Fibroblast of skin of right biceps (primary cell): ENCODE results near the gene AIFM3.
A peak's percentile ranks its signal among the peaks of the same experiment; 100 is the strongest.
"Not testable (repeated sequence)": the region's sequence is repeated elsewhere in the genome, so short reads cannot be mapped to it uniquely, and the experiment has no call there.

ENCODE experiments used
- DNase-seq: peaks from one replicate; pipeline ENCODE4 v3.0.0-alpha.2; 2013

Gene AIFM3

DNA sequence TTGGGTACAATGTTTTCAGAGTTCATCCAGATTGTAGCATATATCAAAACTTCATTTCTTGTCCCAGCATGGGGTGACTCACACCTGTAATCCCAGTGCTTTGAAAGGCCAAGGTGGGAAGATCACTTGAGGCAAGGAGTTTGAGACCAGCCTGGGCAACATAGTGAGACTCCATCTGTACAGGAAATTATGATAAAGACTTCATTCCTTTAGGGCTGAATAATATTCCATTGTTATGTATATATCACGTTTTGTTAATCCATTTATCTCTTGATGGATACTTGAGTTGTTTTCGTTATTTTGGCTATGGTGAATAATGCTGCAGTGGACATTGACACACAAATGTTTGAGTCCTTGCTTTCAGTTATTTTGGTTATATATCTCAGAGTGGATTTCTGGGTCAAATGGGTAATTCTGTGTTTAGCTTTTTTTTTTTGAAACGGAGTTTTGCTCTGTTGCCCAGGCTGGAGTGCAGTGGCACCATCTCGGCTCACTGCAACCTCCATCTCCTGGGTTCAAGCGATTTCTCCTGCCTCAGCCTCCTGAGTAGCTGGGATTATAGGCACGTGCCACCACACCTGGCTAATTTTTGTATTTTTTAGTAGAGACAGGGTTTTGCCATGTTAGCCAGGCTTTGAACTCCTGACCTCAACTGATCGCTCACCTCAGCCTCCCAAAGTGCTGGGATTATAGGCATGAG, 24.7 kb upstream of the AIFM3 start:
- DNase-seq, result not testable (repeated sequence)

- DNase-seq, result no peak
Observed at GRCh38 chr22:20943104-20943933, 23.7 kb upstream of the AIFM3 start.

DNA sequence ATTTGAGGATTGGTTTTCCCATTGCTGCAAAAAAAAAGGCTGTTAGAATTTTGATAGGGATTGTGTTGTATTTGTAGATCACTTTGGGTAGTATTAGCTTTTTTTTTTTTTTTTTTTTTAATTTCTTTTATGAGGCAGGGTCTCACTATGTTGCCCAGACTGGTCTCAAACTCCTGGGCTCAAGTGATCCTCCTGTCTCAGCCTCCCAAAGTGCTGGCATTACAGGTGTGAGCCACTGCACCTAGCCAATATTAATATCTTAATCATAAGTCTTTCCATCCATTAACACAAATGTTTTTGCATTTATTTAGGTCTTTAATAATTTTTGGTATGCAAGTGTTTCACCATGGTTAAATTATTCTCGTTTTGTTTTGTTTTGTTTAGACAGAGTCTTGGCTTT, 23.0 kb upstream of the AIFM3 start:
- no peak for DNase-seq

DNA sequence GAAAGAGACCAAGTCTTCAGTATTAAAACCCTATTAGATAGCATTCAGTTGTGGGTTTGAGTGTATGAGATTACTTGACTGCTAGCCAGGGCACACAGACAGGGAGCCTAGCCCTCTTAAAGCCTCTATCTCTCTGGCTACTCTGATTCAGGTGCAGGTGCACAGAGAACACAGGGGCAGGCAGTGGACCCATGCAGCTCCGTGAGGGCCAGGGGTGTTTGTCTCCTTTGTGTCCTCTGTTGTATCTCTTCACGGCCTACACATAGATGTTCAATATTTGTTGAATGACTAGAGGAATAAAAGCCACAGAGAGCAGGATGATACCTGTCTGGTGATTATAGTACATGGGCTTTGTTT, 21.5 kb upstream of the AIFM3 start:
- no peak for DNase-seq

- DNase-seq, result no peak
Observed at GRCh38 chr22:20946080-20946986, 20.7 kb upstream of the AIFM3 start.

- DNase-seq, result no peak
Observed at GRCh38 chr22:20946991-20947390, 20.1 kb upstream of the AIFM3 start.

DNA sequence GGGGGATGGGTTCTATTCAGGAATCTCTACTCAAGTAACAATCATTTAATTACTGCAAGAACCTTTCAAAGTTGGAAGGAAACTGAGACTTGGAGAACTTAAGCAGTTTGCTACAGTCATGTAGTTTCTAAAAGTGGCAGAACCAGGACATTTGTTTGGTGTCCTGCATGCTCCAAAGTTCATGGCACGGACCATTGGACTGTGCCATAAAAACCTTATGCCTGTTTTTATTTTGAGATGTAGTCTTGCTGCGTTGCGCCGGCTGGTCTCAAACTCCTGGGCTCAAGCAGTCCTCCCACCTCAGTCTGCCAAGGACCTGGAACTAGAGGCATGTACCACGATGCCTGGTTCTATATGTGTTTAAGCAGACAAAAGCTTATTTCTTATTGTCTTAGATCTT, 18.6 kb upstream of the AIFM3 start:
- no peak for DNase-seq

DNA sequence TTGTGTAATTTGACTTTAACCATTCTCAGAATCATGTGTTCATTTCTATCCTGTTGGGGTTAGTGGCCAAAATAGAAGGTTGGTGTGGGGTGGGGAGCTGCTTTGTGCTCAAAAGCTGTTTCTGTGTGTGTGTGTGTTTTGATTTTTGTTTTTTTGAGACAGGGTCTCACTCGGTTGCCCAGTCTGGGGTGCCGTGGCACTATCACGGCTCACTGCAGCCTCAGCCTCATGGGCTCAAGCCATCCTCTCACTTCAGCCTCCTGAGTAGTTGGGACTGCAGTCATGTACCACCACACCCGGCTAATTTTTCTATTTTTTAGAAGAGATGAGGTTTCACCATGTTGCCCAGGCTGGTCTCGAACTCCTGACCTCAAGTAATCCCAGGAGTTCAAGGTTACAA, 18.1 kb upstream of the AIFM3 start:
- DNase-seq, result no peak

DNA sequence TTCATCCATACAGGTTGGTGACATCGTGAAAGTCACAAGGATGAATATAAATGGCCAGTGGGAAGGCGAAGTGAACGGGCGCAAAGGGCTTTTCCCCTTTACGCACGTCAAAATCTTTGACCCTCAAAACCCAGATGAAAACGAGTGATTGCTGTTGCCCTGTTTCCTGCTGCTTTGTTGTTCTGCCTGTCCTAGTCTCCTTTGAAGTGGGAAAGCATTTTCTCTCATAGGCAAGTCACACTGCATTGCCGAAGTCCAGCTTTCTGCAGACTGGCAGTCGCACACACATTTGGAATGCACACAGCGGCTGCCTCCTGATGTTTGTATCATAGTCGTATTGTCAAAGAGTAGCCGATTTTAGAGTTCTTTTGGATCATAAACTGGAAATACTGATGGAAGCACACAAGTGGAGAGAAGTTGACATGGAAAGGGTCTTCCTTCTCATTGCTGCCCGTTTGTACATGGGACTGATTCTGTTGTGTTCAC, 17.3 kb upstream of the AIFM3 start:
- DNase-seq, result no peak

- DNase-seq, result no peak
Observed at GRCh38 chr22:20951151-20951931, 15.7 kb upstream of the AIFM3 start.

DNA sequence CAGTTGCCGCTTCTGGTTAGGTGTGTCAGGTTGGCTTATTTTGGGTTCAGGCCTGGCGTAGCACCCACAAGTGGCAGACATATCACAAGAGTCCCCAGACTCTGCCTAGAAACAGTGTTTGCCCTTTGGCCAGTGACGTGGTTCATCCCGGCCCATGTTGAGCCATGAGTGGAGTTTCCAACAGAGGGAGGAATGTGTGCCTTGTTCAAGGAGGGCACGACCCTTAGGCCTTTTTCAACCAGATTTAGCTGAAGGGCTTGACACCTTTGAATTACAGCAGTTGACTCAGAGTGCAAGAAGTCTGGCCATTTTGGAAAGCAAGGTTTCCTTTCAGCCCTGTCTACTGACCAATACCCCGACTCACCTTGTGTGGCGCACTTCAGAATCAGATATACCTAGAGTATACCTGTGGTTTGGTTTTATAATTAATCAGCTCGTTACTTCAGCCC, 15.1 kb upstream of the AIFM3 start:
- DNase-seq, result no peak

DNA sequence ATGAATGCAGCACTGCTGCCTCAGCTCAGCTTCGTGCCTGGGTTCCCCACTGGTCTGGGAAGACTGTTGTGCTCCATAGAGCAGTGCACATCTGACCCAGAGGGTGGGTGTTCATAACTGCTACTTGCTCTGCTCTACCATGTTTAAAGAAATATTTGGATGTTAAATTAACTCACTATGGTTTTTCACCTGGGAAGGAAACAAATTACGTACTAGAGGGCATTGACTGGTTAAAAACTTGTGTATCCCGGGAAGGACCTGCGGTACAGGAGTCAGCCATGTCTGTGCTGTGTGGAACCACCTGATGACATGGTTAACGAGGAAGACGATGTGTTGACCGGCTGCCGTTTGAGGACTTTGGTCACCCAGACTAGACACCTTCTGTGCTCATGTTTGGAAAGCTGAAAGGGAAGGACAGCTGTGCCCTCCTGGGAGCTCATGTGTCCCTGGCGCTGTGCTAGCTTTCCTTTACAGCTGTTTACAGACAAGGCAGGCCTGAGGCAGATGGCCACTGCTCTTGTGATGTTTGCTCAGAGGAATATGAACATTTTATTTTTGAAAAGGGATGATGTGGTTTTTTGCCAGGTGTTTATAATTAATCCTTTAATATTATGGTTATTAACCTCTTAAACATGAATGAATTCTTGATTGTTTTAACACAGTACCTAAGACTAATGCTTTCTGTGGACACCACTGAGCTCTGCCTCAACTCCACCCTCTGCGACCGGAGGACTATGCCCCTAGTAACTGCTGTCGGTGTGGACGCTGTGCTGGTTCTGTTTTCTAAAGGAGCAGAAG, 14.3 kb upstream of the AIFM3 start:
- no peak for DNase-seq

- no peak for DNase-seq
Observed at GRCh38 chr22:20953342-20953608, 13.8 kb upstream of the AIFM3 start.

GRCh38 chr22:20953668-20954500, 13.2 kb upstream of the AIFM3 start:
- DNase-seq, result peak; percentile 36

DNA sequence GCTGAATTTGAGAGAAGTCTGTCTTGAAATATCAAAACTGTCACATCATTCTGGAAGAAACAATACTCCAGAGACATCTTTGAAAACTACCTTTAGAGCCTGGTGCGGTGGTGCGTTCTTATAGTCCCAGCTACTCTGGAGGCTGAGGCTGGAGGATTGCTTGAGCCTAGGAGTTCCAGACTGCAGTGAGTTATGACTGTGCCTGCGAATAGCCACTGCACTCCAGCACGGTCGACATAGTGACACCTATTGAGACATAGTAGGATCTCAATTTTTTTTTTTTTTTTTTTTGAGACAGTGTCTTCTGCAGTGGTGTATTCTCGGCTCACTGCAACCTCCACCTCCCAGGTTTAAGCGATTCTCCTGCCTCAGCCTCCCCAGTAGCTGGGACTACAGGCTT, 11.5 kb upstream of the AIFM3 start:
- no peak for DNase-seq

DNA sequence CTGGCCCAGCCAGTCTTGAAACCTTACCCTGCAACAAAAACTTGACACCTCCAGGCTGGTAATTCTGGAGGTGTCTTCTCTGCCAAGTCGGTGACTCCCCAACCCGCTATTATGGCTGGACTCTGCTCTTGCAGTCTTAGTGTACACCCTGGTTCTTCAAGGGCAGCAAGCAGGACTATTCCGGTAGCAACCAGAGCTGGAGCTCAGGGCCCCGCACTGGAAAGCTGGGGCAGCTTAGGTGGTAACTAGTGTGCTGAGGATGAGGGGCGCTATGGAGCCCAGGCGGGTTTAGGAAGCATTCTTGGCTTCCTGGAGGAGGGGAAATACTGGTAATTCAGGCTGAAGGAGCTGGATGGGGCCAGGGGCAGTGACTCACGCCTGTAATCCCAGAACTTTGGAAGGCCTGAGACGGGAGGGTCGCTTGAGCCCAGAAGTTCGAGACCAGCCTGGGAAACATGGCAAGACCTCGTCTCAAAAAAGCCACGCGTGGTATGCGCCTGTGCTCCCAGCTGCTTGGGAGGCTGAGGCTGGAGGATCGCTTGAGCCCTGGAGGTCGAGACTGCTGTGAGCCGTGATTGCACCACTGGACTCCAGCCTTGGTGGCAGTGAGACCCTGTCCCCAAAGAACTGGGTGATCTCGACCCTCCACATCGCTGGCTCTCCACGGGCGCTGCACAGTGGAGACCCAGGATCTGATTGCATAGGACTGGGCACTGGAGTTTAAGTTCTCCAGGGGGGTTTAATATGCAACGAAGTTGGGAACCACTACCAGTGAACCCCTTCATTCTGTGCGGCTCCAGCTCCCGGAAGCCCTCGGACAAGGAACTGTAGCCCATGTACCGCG, 10.6 kb upstream of the AIFM3 start:
- DNase-seq, result peak; percentile 49

DNA sequence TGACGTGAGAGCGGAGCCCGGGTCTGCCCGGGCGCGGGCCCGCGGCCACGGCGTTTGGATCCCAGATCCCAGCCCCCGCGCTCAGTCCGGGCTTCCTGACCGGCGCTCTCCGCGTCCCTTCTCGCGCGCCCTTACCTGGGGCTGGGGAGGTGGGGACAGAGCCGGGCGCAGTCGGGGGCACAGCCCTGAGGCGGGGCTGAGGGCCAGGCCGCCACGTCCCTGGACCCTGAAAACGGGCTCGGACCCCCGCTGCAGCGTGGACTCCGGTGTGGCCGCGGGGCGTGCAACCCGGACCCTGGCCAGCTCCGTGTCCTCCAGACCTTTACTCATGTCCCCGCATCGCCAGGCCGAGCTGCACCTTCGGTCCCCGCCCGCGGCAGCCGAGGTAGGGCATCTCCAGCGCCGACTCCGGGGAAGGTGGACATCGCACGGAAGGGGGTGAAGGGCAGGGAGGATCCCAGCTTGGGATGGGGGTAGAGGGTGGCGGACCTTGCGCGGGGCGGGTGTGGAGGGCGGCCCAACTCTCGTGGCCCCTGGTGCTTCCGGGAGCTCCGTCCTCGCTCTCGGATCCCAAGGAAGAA, 9.9 kb upstream of the AIFM3 start:
- no peak for DNase-seq

- DNase-seq, result no peak
Observed at GRCh38 chr22:20957683-20958431, 9.2 kb upstream of the AIFM3 start.
